Measurements from ENCODE around the gene SPG7. TPM values are rescaled to one million over a fixed set of nuclear protein-coding genes. Genes with fewer than 3 reads are reported as not detected.

Gene SPG7
- total and polyA plus RNA-seq, 9 of the 15 experiments (the other 6 are each of a cell fraction or from before 2014, with no cell fraction given) = 5.8 to 89.1 (median 49.4) TPM

GRCh38 chr16:89561884-89562599 lies 53.8 kb downstream of the SPG7 start (continued):
- no peak for TF ChIP-seq CHD7 (IDR thresholded peaks at IDR 0.05; ENCODE audit: low read depth, low read length)
- no peak for TF ChIP-seq BRF1 (IDR thresholded peaks at IDR 0.05; ENCODE audit: borderline replicate concordance, extremely low read depth, insufficient read length)
- no peak for TF ChIP-seq KAT7 (CRISPR knock-in tag; IDR thresholded peaks at IDR 0.05; ENCODE audit: borderline replicate concordance)
- TF ChIP-seq ZNF511 (CRISPR knock-in tag; IDR thresholded peaks at IDR 0.05) = no peak
- no peak for TF ChIP-seq ZBTB17 (CRISPR knock-in tag; IDR thresholded peaks at IDR 0.05)
- TF ChIP-seq TAF7 (tag; IDR thresholded peaks at IDR 0.05) = no peak
- no peak for TF ChIP-seq PTBP1 (IDR thresholded peaks at IDR 0.05; ENCODE audit: low read depth, low read length)
- TF ChIP-seq CCAR2 (IDR thresholded peaks at IDR 0.05; ENCODE audit: low read depth, low read length) = no peak
- TF ChIP-seq ESRRB (CRISPR knock-in tag; IDR thresholded peaks at IDR 0.05; ENCODE audit: borderline replicate concordance) = no peak
- TF ChIP-seq RBM15 (IDR thresholded peaks at IDR 0.05; ENCODE audit: insufficient read depth, low read length) = no peak
- 0 out of 2 replicates have a peak, but pooled peaks have one; percentile 36 for TF ChIP-seq SUPT5H (IDR thresholded peaks at IDR 0.05)
- TF ChIP-seq BRD4 (IDR thresholded peaks at IDR 0.05) = no peak
- TF ChIP-seq MAX (CRISPR knock-in tag; IDR thresholded peaks at IDR 0.05) = peak; percentile 61; the same call in 1 of the 2 replicates
- TF ChIP-seq MBD1 (CRISPR knock-in tag; IDR thresholded peaks at IDR 0.05) = no peak
